ENCODE results near the gene TCERG1L. TPM values are rescaled to one million over a fixed set of nuclear protein-coding genes. Genes with fewer than 3 reads are reported as not detected.

TCERG1L gene
- polyA plus RNA-seq, 3 donors = not detected

DNA sequence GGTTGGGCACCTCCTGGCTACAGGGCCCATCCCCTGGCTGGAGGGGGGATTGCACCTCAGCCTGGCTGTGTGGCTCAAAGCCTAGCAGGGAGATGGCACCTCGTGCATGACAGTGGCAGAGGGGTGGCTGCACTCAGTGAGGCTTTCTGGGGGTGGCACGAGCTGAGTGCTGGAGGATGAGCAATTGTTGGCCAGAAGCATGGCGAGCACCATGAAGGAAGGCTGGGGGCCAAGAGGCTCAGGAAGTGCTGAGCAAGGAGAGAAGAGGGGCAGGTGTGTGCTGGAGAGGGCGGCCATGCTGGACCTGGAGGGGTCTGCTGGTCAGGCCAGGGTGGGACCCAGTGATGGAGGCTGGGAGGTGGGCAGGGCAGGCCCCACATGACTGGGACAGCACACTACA is 65.4 kb downstream of the TCERG1L start:
- Mint-ChIP-seq H3K9me3 (no peaks in the 10 kb centered on the region), H3K4me1 (no peaks in the 10 kb centered on the region), H3K27me3 (ENCODE audit: low read depth in 3 of 3) (peaks cover 5 to 14% (median 8%) of the 10 kb centered on the region in 3 donors), H3K4me3 (no peak overlapping the region), H3K36me3 (no peaks in the 10 kb centered on the region), H3K27ac (no peak overlapping the region)
- Histone ChIP-seq H3K4me3 (replicated peaks in 1 of 3; ENCODE audit: low read depth in 2 of 3, low read length in 3 of 3) (no peak overlapping the region), H3K9ac (ENCODE audit: insufficient read depth, low read length, poor library complexity, severe bottlenecking) (no peak overlapping the region), H3K4me2 (replicated peaks; ENCODE audit: extremely low read depth, low read length, poor library complexity, severe bottlenecking) (no peak overlapping the region), H3K79me2 (ENCODE audit: insufficient read depth, low read length) (no peaks in the 10 kb centered on the region), H4K20me1 (ENCODE audit: insufficient read depth, low read length) (no peaks in the 10 kb centered on the region), H2AFZ (ENCODE audit: insufficient read depth, low read depth, low read length, poor library complexity, severe bottlenecking) (no peak overlapping the region), H3K27ac (ENCODE audit: low read depth in 1 of 2, low read length in 2 of 2) (no peak overlapping the region), H3K9me3 (replicated peaks in 1 of 2; ENCODE audit: control insufficient read depth in 1 of 2, insufficient read depth in 1 of 2, low read length in 2 of 2) (no peaks in the 10 kb centered on the region), H3K27me3 (ENCODE audit: control insufficient read depth in 2 of 2, insufficient read depth in 2 of 2, low read length in 2 of 2) (no peaks in the 10 kb centered on the region), H3K4me1 (ENCODE audit: control insufficient read depth in 1 of 2, insufficient read depth in 2 of 2, low read length in 2 of 2) (no peaks in the 10 kb centered on the region), H3K36me3 (replicated peaks in 1 of 2; ENCODE audit: control insufficient read depth in 1 of 2, insufficient read depth in 2 of 2, low read length in 2 of 2) (no peaks in the 10 kb centered on the region)
- no peak for DNase-seq
- intact Hi-C loops (cut with micrococcal nuclease) = no loop called here
- TF ChIP-seq, protein P1, sequence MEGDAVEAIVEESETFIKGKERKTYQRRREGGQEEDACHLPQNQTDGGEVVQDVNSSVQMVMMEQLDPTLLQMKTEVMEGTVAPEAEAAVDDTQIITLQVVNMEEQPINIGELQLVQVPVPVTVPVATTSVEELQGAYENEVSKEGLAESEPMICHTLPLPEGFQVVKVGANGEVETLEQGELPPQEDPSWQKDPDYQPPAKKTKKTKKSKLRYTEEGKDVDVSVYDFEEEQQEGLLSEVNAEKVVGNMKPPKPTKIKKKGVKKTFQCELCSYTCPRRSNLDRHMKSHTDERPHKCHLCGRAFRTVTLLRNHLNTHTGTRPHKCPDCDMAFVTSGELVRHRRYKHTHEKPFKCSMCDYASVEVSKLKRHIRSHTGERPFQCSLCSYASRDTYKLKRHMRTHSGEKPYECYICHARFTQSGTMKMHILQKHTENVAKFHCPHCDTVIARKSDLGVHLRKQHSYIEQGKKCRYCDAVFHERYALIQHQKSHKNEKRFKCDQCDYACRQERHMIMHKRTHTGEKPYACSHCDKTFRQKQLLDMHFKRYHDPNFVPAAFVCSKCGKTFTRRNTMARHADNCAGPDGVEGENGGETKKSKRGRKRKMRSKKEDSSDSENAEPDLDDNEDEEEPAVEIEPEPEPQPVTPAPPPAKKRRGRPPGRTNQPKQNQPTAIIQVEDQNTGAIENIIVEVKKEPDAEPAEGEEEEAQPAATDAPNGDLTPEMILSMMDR (IDR thresholded peaks at IDR 0.05) = no peak
- WGBS (ENCODE audit: insufficient coverage) = 88% methylated on average over 4 of the region's 4 CpGs

DNA sequence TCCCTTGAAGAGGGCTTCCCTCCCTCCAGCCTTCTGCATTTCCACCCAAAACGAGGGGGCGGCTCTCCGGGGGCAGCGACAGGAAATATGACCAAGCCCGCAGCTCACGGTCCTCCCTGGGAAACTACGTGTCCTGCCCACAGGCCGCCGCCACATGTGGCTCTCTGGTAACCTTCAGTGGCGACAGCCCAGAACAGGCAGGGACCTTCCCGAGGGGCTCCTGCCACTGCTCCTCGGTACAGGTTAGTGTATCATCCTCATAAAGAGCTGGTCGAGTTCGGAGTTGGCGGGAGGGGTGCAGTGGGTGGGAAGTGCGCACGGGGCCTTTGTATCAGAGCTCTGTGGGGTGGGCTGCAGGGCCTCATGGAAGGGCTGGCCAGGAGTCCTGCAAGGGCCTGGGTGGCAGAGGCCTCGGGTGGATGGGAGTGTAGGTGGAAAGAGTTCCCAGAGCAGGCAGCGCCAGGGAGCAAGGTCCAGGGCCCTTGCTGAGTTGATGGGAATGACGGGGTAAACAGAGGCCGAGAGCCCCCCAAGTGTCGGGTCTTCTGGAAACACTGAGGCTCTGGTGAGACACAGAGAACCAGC is 66.0 kb downstream of the TCERG1L start:
- Histone ChIP-seq H3K27ac (ENCODE audit: low read depth in 1 of 2, low read length in 2 of 2) (no peak overlapping the region), H3K4me3 (replicated peaks in 1 of 3; ENCODE audit: low read depth in 2 of 3, low read length in 3 of 3) (no peak overlapping the region), H3K4me2 (replicated peaks; ENCODE audit: extremely low read depth, low read length, poor library complexity, severe bottlenecking) (no peak overlapping the region), H3K79me2 (ENCODE audit: insufficient read depth, low read length) (no peaks in the 10 kb centered on the region), H3K36me3 (replicated peaks in 1 of 2; ENCODE audit: control insufficient read depth in 1 of 2, insufficient read depth in 2 of 2, low read length in 2 of 2) (no peaks in the 10 kb centered on the region), H2AFZ (ENCODE audit: insufficient read depth, low read depth, low read length, poor library complexity, severe bottlenecking) (no peak overlapping the region), H3K4me1 (ENCODE audit: control insufficient read depth in 1 of 2, insufficient read depth in 2 of 2, low read length in 2 of 2) (no peaks in the 10 kb centered on the region), H3K9me3 (replicated peaks in 1 of 2; ENCODE audit: control insufficient read depth in 1 of 2, insufficient read depth in 1 of 2, low read length in 2 of 2) (no peaks in the 10 kb centered on the region), H4K20me1 (ENCODE audit: insufficient read depth, low read length) (no peaks in the 10 kb centered on the region), H3K9ac (ENCODE audit: insufficient read depth, low read length, poor library complexity, severe bottlenecking) (no peak overlapping the region), H3K27me3 (ENCODE audit: control insufficient read depth in 2 of 2, insufficient read depth in 2 of 2, low read length in 2 of 2) (no peaks in the 10 kb centered on the region)
- Mint-ChIP-seq H3K4me1 (no peaks in the 10 kb centered on the region), H3K27ac (no peak overlapping the region), H3K36me3 (no peaks in the 10 kb centered on the region), H3K4me3 (no peak overlapping the region), H3K27me3 (ENCODE audit: low read depth in 3 of 3) (peaks cover 5 to 10% (median 7%) of the 10 kb centered on the region in 3 donors), H3K9me3 (no peaks in the 10 kb centered on the region)
- WGBS (ENCODE audit: insufficient coverage) = 64% methylated on average over 22 of the region's 22 CpGs
- TF ChIP-seq, protein P1 (IDR thresholded peaks at IDR 0.05) = no peak
- DNase-seq = no peak
- intact Hi-C loops (cut with micrococcal nuclease) = no loop called here
